ENCODE data around the gene NEK7.

Gene NEK7

DNA sequence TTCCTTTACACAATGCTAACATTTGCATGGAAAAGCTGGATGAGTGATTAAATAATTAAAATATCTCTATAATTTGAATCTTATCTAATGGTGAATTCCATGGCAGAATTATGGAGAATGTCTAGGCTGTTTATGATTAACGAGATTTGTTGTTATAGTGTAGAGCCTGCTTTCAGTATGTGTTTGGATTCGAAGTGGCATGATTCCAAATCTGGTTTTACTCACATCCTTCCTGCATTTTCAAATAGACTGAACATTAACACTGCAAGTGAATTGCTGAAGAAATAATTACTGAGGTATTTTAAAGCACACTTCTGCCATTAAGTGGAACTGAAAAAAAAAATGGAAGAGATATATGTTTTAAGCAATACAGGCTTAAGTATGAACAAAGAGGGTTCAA, 5.1 kb upstream of the NEK7 start:
- H3K27me3 ChIP-seq (ENCODE audit: control insufficient read depth in 3 of 3, insufficient read depth in 3 of 3, low read depth in 1 of 3, low read length in 3 of 3) = no peaks in the 10 kb centered on the region
- no CpG with 5 or more reads among the region's 2 CpGs for WGBS, 2 donors (ENCODE audit: extremely low coverage in 2 of 2, insufficient read length in 2 of 2, insufficient replicate concordance in 1 of 2)
- H4K8ac ChIP-seq (ENCODE audit: low read depth, low read length) = no peak overlapping the region
- H3K27ac ChIP-seq (replicated peaks; ENCODE audit: low read length) = no peak overlapping the region
- no peak overlapping the region for H2BK120ac ChIP-seq (ENCODE audit: low read depth, low read length)
- no peaks in the 10 kb centered on the region for H3K79me1 ChIP-seq (ENCODE audit: low read depth, low read length)
- no peak for DNase-seq (ENCODE audit: low spot score)
- H3K4me3 ChIP-seq (ENCODE audit: low read length in 2 of 2) = no peak overlapping the region
- no peak overlapping the region for H4K91ac ChIP-seq (ENCODE audit: low read depth, low read length, poor library complexity)
- no peak overlapping the region for H2AFZ ChIP-seq (ENCODE audit: low read length)
- H3K9ac ChIP-seq (ENCODE audit: low read depth, low read length, poor library complexity) = no peak overlapping the region
- no peak overlapping the region for H2AK5ac ChIP-seq (ENCODE audit: low read depth, low read length)
- no peaks in the 10 kb centered on the region for H3K4me1 ChIP-seq (ENCODE audit: control insufficient read depth in 2 of 2, insufficient read depth in 1 of 2, low read depth in 1 of 2, low read length in 2 of 2)
- no peaks in the 10 kb centered on the region for H3K36me3 ChIP-seq (replicated peaks in 1 of 2; ENCODE audit: control insufficient read depth in 2 of 2, insufficient read depth in 2 of 2, low read length in 2 of 2)
- no peak overlapping the region for H2BK12ac ChIP-seq (ENCODE audit: low read length)
- H2BK5ac ChIP-seq (ENCODE audit: low read length) = no peak overlapping the region
- no peak overlapping the region for H3K18ac ChIP-seq (ENCODE audit: low read length)
- no peak overlapping the region for H3K4ac ChIP-seq (ENCODE audit: low read length)
- no peak overlapping the region for H3K4me2 ChIP-seq (ENCODE audit: insufficient read depth, low read length, poor library complexity, severe bottlenecking)
- no peaks in the 10 kb centered on the region for H3K9me3 ChIP-seq (replicated peaks in 1 of 2; ENCODE audit: control insufficient read depth in 2 of 2, insufficient read depth in 1 of 2, low read depth in 1 of 2, low read length in 2 of 2)
- H2BK15ac ChIP-seq (ENCODE audit: low read length) = no peak overlapping the region
- no peak overlapping the region for H3K23ac ChIP-seq (ENCODE audit: low read depth, low read length, poor library complexity)
- H3K14ac ChIP-seq (ENCODE audit: low read length) = no peak overlapping the region

DNA sequence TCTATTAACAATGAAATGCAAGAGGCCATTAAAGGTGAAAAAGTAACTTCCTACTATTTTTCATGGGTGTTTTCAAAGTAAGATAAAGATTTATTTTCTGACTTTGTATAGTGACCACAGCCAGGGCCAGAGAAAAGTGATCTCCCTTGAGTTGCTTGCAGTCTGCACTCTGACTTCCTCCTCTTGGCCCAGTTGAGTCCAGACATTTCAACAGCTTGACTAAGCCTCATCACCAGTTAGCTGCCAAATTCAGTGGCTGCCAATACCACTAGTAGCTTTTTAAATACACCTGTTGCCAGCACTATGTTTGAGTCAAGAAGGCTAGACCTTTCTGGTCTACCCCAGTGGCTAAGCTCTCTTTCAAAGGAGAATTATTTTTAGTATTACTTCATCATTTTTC, 3.7 kb upstream of the NEK7 start:
- no peak overlapping the region for H3K18ac ChIP-seq (ENCODE audit: low read length)
- DNase-seq (ENCODE audit: low spot score) = no peak

DNA sequence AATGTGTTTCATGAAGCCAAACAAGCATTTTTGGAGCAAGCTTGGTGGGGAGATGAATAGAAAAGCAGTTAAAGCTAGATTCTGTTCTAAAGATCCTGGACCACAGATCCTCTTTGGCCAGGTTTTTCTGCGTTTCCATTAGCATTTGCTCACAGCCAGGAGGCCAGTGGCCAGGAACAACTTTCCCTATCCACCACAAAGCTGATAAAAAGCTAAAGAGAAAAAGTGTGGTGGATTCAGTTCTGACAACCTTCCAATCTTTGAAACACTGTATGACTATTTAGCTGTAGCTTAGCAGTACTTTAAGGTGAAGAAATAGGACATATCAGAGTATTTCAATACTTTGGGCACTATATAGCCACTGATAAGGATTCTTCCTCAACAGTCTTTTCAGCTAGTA, 3.0 kb upstream of the NEK7 start:
- Histone ChIP-seq H3K4me1 (ENCODE audit: control insufficient read depth in 2 of 2, insufficient read depth in 1 of 2, low read depth in 1 of 2, low read length in 2 of 2) (peaks cover 0 to 5% of the 10 kb centered on the region in 2 donors), H2BK15ac (ENCODE audit: low read length) (no peak overlapping the region), H3K27me3 (ENCODE audit: control insufficient read depth in 3 of 3, insufficient read depth in 3 of 3, low read depth in 1 of 3, low read length in 3 of 3) (no peaks in the 10 kb centered on the region), H2BK5ac (ENCODE audit: low read length) (no peak overlapping the region), H3K79me1 (ENCODE audit: low read depth, low read length) (no peaks in the 10 kb centered on the region), H3K9me3 (replicated peaks in 1 of 2; ENCODE audit: control insufficient read depth in 2 of 2, insufficient read depth in 1 of 2, low read depth in 1 of 2, low read length in 2 of 2) (no peaks in the 10 kb centered on the region), H3K23ac (ENCODE audit: low read depth, low read length, poor library complexity) (no peak overlapping the region), H3K4me3 (ENCODE audit: low read length in 2 of 2) (no peak overlapping the region), H2AK5ac (ENCODE audit: low read depth, low read length) (no peak overlapping the region), H3K27ac (replicated peaks; ENCODE audit: low read length) (no peak overlapping the region), H2AFZ (ENCODE audit: low read length) (no peak overlapping the region), H4K91ac (ENCODE audit: low read depth, low read length, poor library complexity) (no peak overlapping the region), H3K9ac (ENCODE audit: low read depth, low read length, poor library complexity) (no peak overlapping the region), H3K36me3 (replicated peaks in 1 of 2; ENCODE audit: control insufficient read depth in 2 of 2, insufficient read depth in 2 of 2, low read length in 2 of 2) (no peaks in the 10 kb centered on the region), H3K18ac (ENCODE audit: low read length) (no peak overlapping the region), H3K4ac (ENCODE audit: low read length) (no peak overlapping the region), H3K4me2 (ENCODE audit: insufficient read depth, low read length, poor library complexity, severe bottlenecking) (no peak overlapping the region), H2BK120ac (ENCODE audit: low read depth, low read length) (no peak overlapping the region), H3K14ac (ENCODE audit: low read length) (no peak overlapping the region), H4K8ac (ENCODE audit: low read depth, low read length) (no peak overlapping the region), H2BK12ac (ENCODE audit: low read length) (no peak overlapping the region)
- no CpG with 5 or more reads among the region's 1 CpG for WGBS, 2 donors (ENCODE audit: extremely low coverage in 2 of 2, insufficient read length in 2 of 2, insufficient replicate concordance in 1 of 2)
- no peak for DNase-seq (ENCODE audit: low spot score)

More for the DNA sequence above, 3.7 kb upstream of the NEK7 start:
- Histone ChIP-seq H3K79me1 (ENCODE audit: low read depth, low read length) (no peaks in the 10 kb centered on the region), H2BK12ac (ENCODE audit: low read length) (no peak overlapping the region), H4K91ac (ENCODE audit: low read depth, low read length, poor library complexity) (no peak overlapping the region), H3K4me2 (ENCODE audit: insufficient read depth, low read length, poor library complexity, severe bottlenecking) (no peak overlapping the region), H2AFZ (ENCODE audit: low read length) (no peak overlapping the region), H3K27ac (replicated peaks; ENCODE audit: low read length) (no peak overlapping the region), H2BK5ac (ENCODE audit: low read length) (no peak overlapping the region), H2BK120ac (ENCODE audit: low read depth, low read length) (no peak overlapping the region), H2AK5ac (ENCODE audit: low read depth, low read length) (no peak overlapping the region), H3K36me3 (replicated peaks in 1 of 2; ENCODE audit: control insufficient read depth in 2 of 2, insufficient read depth in 2 of 2, low read length in 2 of 2) (no peaks in the 10 kb centered on the region), H3K27me3 (ENCODE audit: control insufficient read depth in 3 of 3, insufficient read depth in 3 of 3, low read depth in 1 of 3, low read length in 3 of 3) (no peaks in the 10 kb centered on the region), H3K9ac (ENCODE audit: low read depth, low read length, poor library complexity) (no peak overlapping the region), H3K4ac (ENCODE audit: low read length) (no peak overlapping the region), H3K23ac (ENCODE audit: low read depth, low read length, poor library complexity) (no peak overlapping the region), H4K8ac (ENCODE audit: low read depth, low read length) (peak overlapping the region; percentile 57), H3K9me3 (replicated peaks in 1 of 2; ENCODE audit: control insufficient read depth in 2 of 2, insufficient read depth in 1 of 2, low read depth in 1 of 2, low read length in 2 of 2) (no peaks in the 10 kb centered on the region), H3K4me3 (ENCODE audit: low read length in 2 of 2) (no peak overlapping the region), H2BK15ac (ENCODE audit: low read length) (no peak overlapping the region), H3K14ac (ENCODE audit: low read length) (no peak overlapping the region), H3K4me1 (ENCODE audit: control insufficient read depth in 2 of 2, insufficient read depth in 1 of 2, low read depth in 1 of 2, low read length in 2 of 2) (peaks cover 0 to 3% of the 10 kb centered on the region in 2 donors)

DNA sequence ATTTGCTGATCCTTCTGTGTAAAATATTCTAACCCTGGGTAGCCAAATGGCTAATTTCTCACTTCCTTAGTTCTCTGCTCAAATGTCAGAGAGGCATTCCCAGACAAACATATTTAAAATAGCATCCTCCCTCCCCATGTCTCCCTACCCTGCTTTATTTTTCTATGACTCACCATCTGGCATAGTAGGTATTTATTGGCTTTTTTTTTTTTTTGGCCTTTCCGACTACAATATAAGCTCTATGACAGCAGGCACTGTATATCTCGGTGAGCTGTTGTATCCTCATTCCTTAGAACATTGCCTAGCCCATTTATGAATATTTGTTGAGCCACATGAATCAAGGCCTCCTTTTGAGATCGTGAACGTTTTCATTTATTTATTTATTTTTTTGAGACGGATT, 1.5 kb upstream of the NEK7 start:
- WGBS, 2 donors (ENCODE audit: extremely low coverage in 2 of 2, insufficient read length in 2 of 2, insufficient replicate concordance in 1 of 2) = no CpG with 5 or more reads among the region's 5 CpGs
- Histone ChIP-seq H4K8ac (ENCODE audit: low read depth, low read length) (no peak overlapping the region), H3K27ac (replicated peaks; ENCODE audit: low read length) (no peak overlapping the region)

More for the DNA sequence above, 1.5 kb upstream of the NEK7 start:
- no peak overlapping the region for H2BK5ac ChIP-seq (ENCODE audit: low read length)
- H2AFZ ChIP-seq (ENCODE audit: low read length) = no peak overlapping the region
- no peak overlapping the region for H2BK120ac ChIP-seq (ENCODE audit: low read depth, low read length)
- H2BK15ac ChIP-seq (ENCODE audit: low read length) = no peak overlapping the region
- no peaks in the 10 kb centered on the region for H3K36me3 ChIP-seq (replicated peaks in 1 of 2; ENCODE audit: control insufficient read depth in 2 of 2, insufficient read depth in 2 of 2, low read length in 2 of 2)
- H3K4ac ChIP-seq (ENCODE audit: low read length) = no peak overlapping the region
- H3K18ac ChIP-seq (ENCODE audit: low read length) = no peak overlapping the region
- H3K27me3 ChIP-seq (ENCODE audit: control insufficient read depth in 3 of 3, insufficient read depth in 3 of 3, low read depth in 1 of 3, low read length in 3 of 3) = no peaks in the 10 kb centered on the region
- no peak overlapping the region for H3K4me3 ChIP-seq (ENCODE audit: low read length in 2 of 2)
- no peak overlapping the region for H3K23ac ChIP-seq (ENCODE audit: low read depth, low read length, poor library complexity)
- peaks cover 5 to 7% of the 10 kb centered on the region in 2 donors for H3K4me1 ChIP-seq (ENCODE audit: control insufficient read depth in 2 of 2, insufficient read depth in 1 of 2, low read depth in 1 of 2, low read length in 2 of 2)
- no peak overlapping the region for H4K91ac ChIP-seq (ENCODE audit: low read depth, low read length, poor library complexity)
- H3K14ac ChIP-seq (ENCODE audit: low read length) = no peak overlapping the region
- H3K9me3 ChIP-seq (replicated peaks in 1 of 2; ENCODE audit: control insufficient read depth in 2 of 2, insufficient read depth in 1 of 2, low read depth in 1 of 2, low read length in 2 of 2) = no peaks in the 10 kb centered on the region
- no peak overlapping the region for H2AK5ac ChIP-seq (ENCODE audit: low read depth, low read length)
- DNase-seq (ENCODE audit: low spot score) = no peak
- no peak overlapping the region for H3K4me2 ChIP-seq (ENCODE audit: insufficient read depth, low read length, poor library complexity, severe bottlenecking)
- no peak overlapping the region for H3K9ac ChIP-seq (ENCODE audit: low read depth, low read length, poor library complexity)
- H3K79me1 ChIP-seq (ENCODE audit: low read depth, low read length) = no peaks in the 10 kb centered on the region
- H2BK12ac ChIP-seq (ENCODE audit: low read length) = no peak overlapping the region
